Neuronal stem cell (in vitro differentiated cells): ENCODE results near the gene ATRN. TPM values are rescaled to one million over a fixed set of nuclear protein-coding genes. Genes with fewer than 3 reads are reported as not detected.
"Not testable (repeated sequence)": the region's sequence is repeated elsewhere in the genome, so short reads cannot be mapped to it uniquely, and the experiment has no call there.

Experiments used
- DNase-seq: peaks from one replicate; pipeline ENCODE4 v3.0.0-alpha.2; 2013; ENCODE audit warnings: low spot score
- H2AFZ ChIP-seq: one replicate; pipeline ENCODE4 v1.6.1; 2013; ENCODE audit warnings: mild to moderate bottlenecking, low read length, inconsistent platforms
- H2AK5ac ChIP-seq: 2 replicates; pipeline ENCODE4 v1.6.1; 2013; ENCODE audit warnings: low read depth, mild to moderate bottlenecking, inconsistent platforms, low read length, moderate library complexity, mixed read lengths
- H2BK120ac ChIP-seq: 2 replicates; pipeline ENCODE4 v1.6.1; 2013; ENCODE audit warnings: low read depth, mild to moderate bottlenecking, inconsistent platforms, low read length, moderate library complexity, mixed read lengths
- H2BK12ac ChIP-seq: one replicate; pipeline ENCODE4 v1.6.1; 2013; ENCODE audit warnings: low read length, inconsistent platforms
- H2BK15ac ChIP-seq: 2 replicates; pipeline ENCODE4 v1.6.1; 2013; ENCODE audit warnings: mild to moderate bottlenecking, low read length, inconsistent platforms, mixed read lengths
- H2BK5ac ChIP-seq: one replicate; pipeline ENCODE4 v1.6.1; 2013; ENCODE audit warnings: inconsistent platforms, mild to moderate bottlenecking, low read length, moderate library complexity
- H3K14ac ChIP-seq: one replicate; pipeline ENCODE4 v1.6.1; 2013; ENCODE audit warnings: low read length, inconsistent platforms
- H3K18ac ChIP-seq: 2 replicates; pipeline ENCODE4 v1.6.1; 2013; ENCODE audit warnings: low read length, inconsistent platforms
- H3K23ac ChIP-seq: 2 replicates; pipeline ENCODE4 v1.6.1; 2013; ENCODE audit warnings: low read depth, mild to moderate bottlenecking, mixed read lengths, low read length, inconsistent platforms; ENCODE audit not compliant: poor library complexity
- H3K27ac ChIP-seq: replicated peaks from 3 replicates; pipeline ENCODE4 v1.5.1; 2013; ENCODE audit warnings: low read length, inconsistent platforms
- H3K27me3 ChIP-seq, 3 experiments: 2 replicates each; pipeline ENCODE4 v1.6.1; 2013; ENCODE audit warnings: low read length in 3 of 3, mild to moderate bottlenecking in 2 of 3, inconsistent platforms in 1 of 3, low read depth in 1 of 3, mixed read lengths in 1 of 3, moderate library complexity in 1 of 3; ENCODE audit not compliant: control insufficient read depth in 3 of 3, insufficient read depth in 3 of 3
- H3K36me3 ChIP-seq, 2 donors: replicated peaks in 1 of 2; 2 replicates each; pipeline ENCODE4 v1.6.1; 2013; ENCODE audit warnings: low read length in 2 of 2; ENCODE audit not compliant: control insufficient read depth in 2 of 2, insufficient read depth in 2 of 2
- H3K4ac ChIP-seq: 2 replicates; pipeline ENCODE4 v1.6.1; 2013; ENCODE audit warnings: inconsistent platforms, mild to moderate bottlenecking, low read length, moderate library complexity
- H3K4me1 ChIP-seq, 2 donors: 1 replicate in 1 of 2; 2 replicates in 1 of 2; pipeline ENCODE4 v1.6.1; 2013; ENCODE audit warnings: low read length in 2 of 2, low read depth in 1 of 2; ENCODE audit not compliant: control insufficient read depth in 2 of 2, insufficient read depth in 1 of 2
- H3K4me2 ChIP-seq: one replicate; pipeline ENCODE4 v1.6.1; 2013; ENCODE audit warnings: mild to moderate bottlenecking, low read length, inconsistent platforms; ENCODE audit not compliant: insufficient read depth, poor library complexity, severe bottlenecking
- H3K4me3 ChIP-seq, 2 donors: 2 replicates each; pipeline ENCODE4 v1.5.1; 2013; ENCODE audit warnings: low read length in 2 of 2, mild to moderate bottlenecking in 2 of 2, inconsistent platforms in 1 of 2, moderate library complexity in 1 of 2
- H3K79me1 ChIP-seq: one replicate; pipeline ENCODE4 v1.6.1; 2013; ENCODE audit warnings: low read depth, mild to moderate bottlenecking, inconsistent platforms, low read length, moderate library complexity
- H3K9ac ChIP-seq: one replicate; pipeline ENCODE4 v1.6.1; 2013; ENCODE audit warnings: mild to moderate bottlenecking, low read depth, low read length, inconsistent platforms; ENCODE audit not compliant: poor library complexity
- H3K9me3 ChIP-seq, 2 donors: replicated peaks in 1 of 2; 2 replicates each; pipeline versions ENCODE3 to v1.6.1; 2013; ENCODE audit warnings: low read length in 2 of 2, mild to moderate bottlenecking in 2 of 2, inconsistent platforms in 1 of 2, low read depth in 1 of 2, mixed read lengths in 1 of 2, moderate library complexity in 1 of 2; ENCODE audit not compliant: control insufficient read depth in 2 of 2, insufficient read depth in 1 of 2
- H4K8ac ChIP-seq: one replicate; pipeline ENCODE4 v1.6.1; 2013; ENCODE audit warnings: low read depth, mild to moderate bottlenecking, inconsistent platforms, low read length, moderate library complexity
- H4K91ac ChIP-seq: one replicate; pipeline ENCODE4 v1.6.1; 2013; ENCODE audit warnings: low read length, low read depth, mild to moderate bottlenecking, inconsistent platforms; ENCODE audit not compliant: poor library complexity
- WGBS, 2 donors: extraction: QIAGEN DNeasy Blood & Tissue Kit; methylation state at CpG; one replicate each; pipeline ENCODE4 v1.1.7; 2013; ENCODE audit warnings: missing lambda C conversion rate in 2 of 2, mixed read lengths in 1 of 2; ENCODE audit not compliant: insufficient read length in 2 of 2, insufficient replicate concordance in 1 of 2; ENCODE audit errors: extremely low coverage in 2 of 2; 5-methylcytosine and 5-hydroxymethylcytosine counted together
- polyA plus RNA-seq, 2 experiments: library from polyadenylated mRNA; stranded (reverse); fragments of 200-250 nt; gene quantifications; one replicate each; pipeline ENCODE4 v1.2.3, GENCODE V29; 2013

The ATRN gene
- 9.7 TPM for polyA plus RNA-seq (2013, experiment 1 of 2)
- 9.7 TPM for polyA plus RNA-seq (2013, experiment 2 of 2)

GRCh38 chr20:3470627-3471396, at the start of gene ATRN:
Gene ATRN (plus strand): TSS chr20:3471018. CDS start chr20:3471108, 90 bp downstream.
- Histone ChIP-seq H2BK120ac (no peak within 1 kb of the TSS), H3K79me1 (no peaks in the 10 kb centered on the region), H2BK5ac (peak within 1 kb of the TSS; percentile 60), H3K14ac (peak within 1 kb of the TSS; percentile 99), H3K4ac (no peak within 1 kb of the TSS), H3K18ac (peak within 1 kb of the TSS; percentile 98), H3K27ac (peak within 1 kb of the TSS; percentile 36), H3K36me3 (no peaks in the 10 kb centered on the region), H3K9ac (peak within 1 kb of the TSS; percentile 99), H3K23ac (peak within 1 kb of the TSS; percentile 87), H3K27me3 (peaks cover 0 to 4% (median 0%) of the 10 kb centered on the region in 3 experiments), H3K9me3 (no peaks in the 10 kb centered on the region), H4K8ac (no peak within 1 kb of the TSS), H4K91ac (no peak within 1 kb of the TSS), H2BK15ac (peak within 1 kb of the TSS; percentile 88), H2BK12ac (no peak within 1 kb of the TSS), H2AFZ (peak within 1 kb of the TSS; percentile 100), H3K4me2 (peak within 1 kb of the TSS; percentile 92), H3K4me3 (peak within 1 kb of the TSS; percentile 88 to 92), H2AK5ac (peak within 1 kb of the TSS; percentile 62), H3K4me1 (peaks cover 3 to 8% of the 10 kb centered on the region in 2 donors)
- peak; percentile 84 for DNase-seq
- WGBS, 2 donors: no CpG with 5 or more reads among the region's 95 CpGs

GRCh38 chr20:3421985-3422384, 48.8 kb upstream of the ATRN start:
- Histone ChIP-seq H3K9me3 (no peaks in the 10 kb centered on the region), H3K14ac (no peak overlapping the region), H3K4ac (no peak overlapping the region), H4K91ac (no peak overlapping the region), H4K8ac (no peak overlapping the region), H2BK15ac (no peak overlapping the region), H3K23ac (no peak overlapping the region), H2AK5ac (no peak overlapping the region), H3K79me1 (no peaks in the 10 kb centered on the region), H2AFZ (peak overlapping the region; percentile 85), H3K27ac (no peak overlapping the region), H3K4me3 (no peak overlapping the region), H3K4me1 (peaks cover 0 to 5% of the 10 kb centered on the region in 2 donors), H3K9ac (no peak overlapping the region), H2BK5ac (no peak overlapping the region), H3K4me2 (no peak overlapping the region), H2BK12ac (no peak overlapping the region), H3K18ac (no peak overlapping the region), H3K36me3 (no peaks in the 10 kb centered on the region), H3K27me3 (no peaks in the 10 kb centered on the region), H2BK120ac (no peak overlapping the region)
- WGBS, 2 donors: no CpG with 5 or more reads among the region's 6 CpGs
- no peak for DNase-seq

- no peak overlapping the region for H3K23ac ChIP-seq
- H2BK12ac ChIP-seq: no peak overlapping the region
- no peaks in the 10 kb centered on the region for H3K36me3 ChIP-seq
- H3K14ac ChIP-seq: no peak overlapping the region
- H4K8ac ChIP-seq: no peak overlapping the region
- H3K18ac ChIP-seq: no peak overlapping the region
- no peak overlapping the region for H3K27ac ChIP-seq
- H3K4ac ChIP-seq: no peak overlapping the region
- H3K27me3 ChIP-seq: no peaks in the 10 kb centered on the region
- DNase-seq: no peak
- H3K4me2 ChIP-seq: no peak overlapping the region
- no peaks in the 10 kb centered on the region for H3K79me1 ChIP-seq
- no peak overlapping the region for H2AK5ac ChIP-seq
- no CpG with 5 or more reads among the region's 5 CpGs for WGBS, 2 donors
- no peak overlapping the region for H2AFZ ChIP-seq
- H3K4me1 ChIP-seq: peaks cover 0 to 5% of the 10 kb centered on the region in 2 donors
- H3K9ac ChIP-seq: no peak overlapping the region
- H3K9me3 ChIP-seq: no peaks in the 10 kb centered on the region
- H3K4me3 ChIP-seq: no peak overlapping the region
- no peak overlapping the region for H2BK15ac ChIP-seq
- no peak overlapping the region for H2BK5ac ChIP-seq
- no peak overlapping the region for H2BK120ac ChIP-seq
- H4K91ac ChIP-seq: no peak overlapping the region
Measured at GRCh38 chr20:3423126-3423525, 47.7 kb upstream of the ATRN start.

GRCh38 chr20:3426766-3427165, 44.1 kb upstream of the ATRN start:
- H3K9me3 ChIP-seq, H4K91ac ChIP-seq, H3K4me1 ChIP-seq, DNase-seq, H3K4me2 ChIP-seq, H2AK5ac ChIP-seq, H2AFZ ChIP-seq, H3K9ac ChIP-seq, H3K27ac ChIP-seq, H3K36me3 ChIP-seq, H4K8ac ChIP-seq, H3K79me1 ChIP-seq, H3K27me3 ChIP-seq, H3K18ac ChIP-seq, H2BK12ac ChIP-seq, H3K14ac ChIP-seq, H3K23ac ChIP-seq, H3K4me3 ChIP-seq, H3K4ac ChIP-seq, H2BK15ac ChIP-seq, H2BK120ac ChIP-seq, H2BK5ac ChIP-seq: not testable (repeated sequence)
- no CpG with 5 or more reads among the region's 4 CpGs for WGBS, 2 donors
